Neural cell (in vitro differentiated cells): ENCODE results near the gene GPR35. TPM values are rescaled to one million over a fixed set of nuclear protein-coding genes. Genes with fewer than 3 reads are reported as not detected.

ENCODE experiments used
- H2AFZ ChIP-seq: fragments of 200-600, 300-800 bp; sonication (generic), shearing (Covaris generic); 2 replicates; pipeline ENCODE4 v1.6.0; 2014; ENCODE audit warnings: low read depth, mild to moderate bottlenecking, antibody characterized with exemption, low read length, moderate library complexity
- H3F3A ChIP-seq: fragments of 200-600 bp; shearing (Covaris generic); 2 replicates; pipeline ENCODE4 v1.6.1; 2016; ENCODE audit warnings: mild to moderate bottlenecking, moderate library complexity, mixed read lengths, antibody characterized with exemption, low read length; ENCODE audit not compliant: insufficient read depth, poor library complexity, severe bottlenecking
- H3K27ac ChIP-seq: fragments of 200-600, 300-800 bp; sonication (generic), shearing (Covaris generic); 2 replicates; pipeline ENCODE4 v1.5.1; 2014; ENCODE audit warnings: mild to moderate bottlenecking, low read length, moderate library complexity
- H3K27me3 ChIP-seq: fragments of 300-800, 200-600 bp; sonication (generic), shearing (Covaris generic); 2 replicates; pipeline ENCODE4 v1.6.0; 2014; ENCODE audit warnings: mild to moderate bottlenecking, low read depth, low read length, moderate library complexity; ENCODE audit not compliant: insufficient read depth
- H3K36me3 ChIP-seq: fragments of 300-800, 200-600 bp; sonication (generic), shearing (Covaris generic); 2 replicates; pipeline ENCODE4 v1.5.1; 2014; ENCODE audit warnings: mild to moderate bottlenecking, antibody characterized with exemption, low read length, moderate library complexity; ENCODE audit not compliant: insufficient read depth
- H3K4me2 ChIP-seq: fragments of 300-800, 200-600 bp; sonication (generic), shearing (Covaris generic); 2 replicates; pipeline ENCODE4 v1.6.0; 2014; ENCODE audit warnings: mild to moderate bottlenecking, low read length
- H3K4me3 ChIP-seq: fragments of 300-800, 200-600 bp; sonication (generic), shearing (Covaris generic); 2 replicates; pipeline ENCODE4 v1.5.1; 2014; ENCODE audit warnings: mild to moderate bottlenecking, low read length, moderate library complexity
- H3K79me2 ChIP-seq: fragments of 200-600 bp; shearing (Covaris generic); replicated peaks from 2 replicates; pipeline ENCODE4 v1.6.0; 2014; ENCODE audit warnings: mild to moderate bottlenecking, low read length, moderate library complexity; ENCODE audit not compliant: insufficient read depth
- H3K9ac ChIP-seq: fragments of 300-800, 200-600 bp; sonication (generic), shearing (Covaris generic); 2 replicates; pipeline ENCODE4 v1.6.1; 2016; ENCODE audit warnings: mild to moderate bottlenecking, low read length, mixed read lengths
- H3K9me2 ChIP-seq: fragments of 200-600 bp; shearing (Covaris generic); 2 replicates; pipeline ENCODE4 v1.6.1; 2016; ENCODE audit warnings: mild to moderate bottlenecking, low read length, mixed read lengths; ENCODE audit not compliant: insufficient read depth
- H3K9me3 ChIP-seq: fragments of 200-600, 300-800 bp; sonication (generic), shearing (Covaris generic); 2 replicates; pipeline ENCODE4 v1.6.1; 2016; ENCODE audit warnings: mild to moderate bottlenecking, mixed run types, low read length, moderate library complexity, mixed read lengths
- H4K20me1 ChIP-seq: fragments of 200-600 bp; shearing (Covaris generic); 2 replicates; pipeline ENCODE4 v1.6.1; 2016; ENCODE audit warnings: mild to moderate bottlenecking, mixed run types; ENCODE audit not compliant: insufficient read depth
- CTCF ChIP-seq: fragments of 450-650 bp; IDR thresholded peaks from 2 replicates; pipeline ENCODE4 v1.5.1; 2014; ENCODE audit warnings: antibody characterized with exemption, mild to moderate bottlenecking, moderate library complexity; ENCODE audit not compliant: poor library complexity, severe bottlenecking
- EP300 ChIP-seq: fragments of 450-650 bp; conservative IDR thresholded peaks from 2 replicates; pipeline ENCODE4 v1.6.1; 2014; ENCODE audit warnings: antibody characterized with exemption, mild to moderate bottlenecking, moderate library complexity; ENCODE audit not compliant: poor library complexity, severe bottlenecking
- EZH2 ChIP-seq: fragments of 200-600, 300-800 bp; shearing (Covaris generic), sonication (generic); IDR thresholded peaks from 2 replicates; pipeline ENCODE4 v1.6.1; 2014; ENCODE audit warnings: antibody characterized with exemption, low read length, borderline replicate concordance, mild to moderate bottlenecking; ENCODE audit not compliant: insufficient read depth, poor library complexity, severe bottlenecking
- MXI1 ChIP-seq: fragments of 450-650 bp; conservative IDR thresholded peaks from 2 replicates; pipeline ENCODE4 v1.6.1; 2014; ENCODE audit warnings: antibody characterized with exemption, mild to moderate bottlenecking; ENCODE audit not compliant: poor library complexity, severe bottlenecking
- POLR2AphosphoS5 ChIP-seq: IDR thresholded peaks from 2 replicates; pipeline ENCODE4 v1.6.1; 2012
- RAD21 ChIP-seq: fragments of 450-650 bp; conservative IDR thresholded peaks from 2 replicates; pipeline ENCODE4 v1.6.1; 2014; ENCODE audit warnings: antibody characterized with exemption, mild to moderate bottlenecking, moderate library complexity
- SMC3 ChIP-seq: fragments of 450-650 bp; conservative IDR thresholded peaks from 2 replicates; pipeline ENCODE4 v1.6.1; 2014; ENCODE audit warnings: antibody characterized with exemption, mild to moderate bottlenecking, moderate library complexity; ENCODE audit not compliant: poor library complexity
- TAF1 ChIP-seq: IDR thresholded peaks from 2 replicates; pipeline ENCODE4 v1.6.1; 2012; ENCODE audit warnings: low read depth
- polyA plus RNA-seq: library from polyadenylated mRNA; depleted of rRNA; stranded (reverse); fragments of >200 nt; gene quantifications from 2 replicates; pipeline ENCODE4 v1.2.3, GENCODE V29; 2014
- TF ChIP-seq, protein P1 (sequence below): IDR thresholded peaks from 2 replicates; pipeline ENCODE4 v1.6.1; 2012; ENCODE audit warnings: borderline replicate concordance

GPR35 gene
- polyA plus RNA-seq, 1 donor from 2014 or later: 2.8 TPM

- TF ChIP-seq CTCF: no peak
- no peak for TF ChIP-seq EP300
- no peak for TF ChIP-seq POLR2AphosphoS5
- no peak for TF ChIP-seq MXI1
- no peak for TF ChIP-seq SMC3
- TF ChIP-seq, protein P1, sequence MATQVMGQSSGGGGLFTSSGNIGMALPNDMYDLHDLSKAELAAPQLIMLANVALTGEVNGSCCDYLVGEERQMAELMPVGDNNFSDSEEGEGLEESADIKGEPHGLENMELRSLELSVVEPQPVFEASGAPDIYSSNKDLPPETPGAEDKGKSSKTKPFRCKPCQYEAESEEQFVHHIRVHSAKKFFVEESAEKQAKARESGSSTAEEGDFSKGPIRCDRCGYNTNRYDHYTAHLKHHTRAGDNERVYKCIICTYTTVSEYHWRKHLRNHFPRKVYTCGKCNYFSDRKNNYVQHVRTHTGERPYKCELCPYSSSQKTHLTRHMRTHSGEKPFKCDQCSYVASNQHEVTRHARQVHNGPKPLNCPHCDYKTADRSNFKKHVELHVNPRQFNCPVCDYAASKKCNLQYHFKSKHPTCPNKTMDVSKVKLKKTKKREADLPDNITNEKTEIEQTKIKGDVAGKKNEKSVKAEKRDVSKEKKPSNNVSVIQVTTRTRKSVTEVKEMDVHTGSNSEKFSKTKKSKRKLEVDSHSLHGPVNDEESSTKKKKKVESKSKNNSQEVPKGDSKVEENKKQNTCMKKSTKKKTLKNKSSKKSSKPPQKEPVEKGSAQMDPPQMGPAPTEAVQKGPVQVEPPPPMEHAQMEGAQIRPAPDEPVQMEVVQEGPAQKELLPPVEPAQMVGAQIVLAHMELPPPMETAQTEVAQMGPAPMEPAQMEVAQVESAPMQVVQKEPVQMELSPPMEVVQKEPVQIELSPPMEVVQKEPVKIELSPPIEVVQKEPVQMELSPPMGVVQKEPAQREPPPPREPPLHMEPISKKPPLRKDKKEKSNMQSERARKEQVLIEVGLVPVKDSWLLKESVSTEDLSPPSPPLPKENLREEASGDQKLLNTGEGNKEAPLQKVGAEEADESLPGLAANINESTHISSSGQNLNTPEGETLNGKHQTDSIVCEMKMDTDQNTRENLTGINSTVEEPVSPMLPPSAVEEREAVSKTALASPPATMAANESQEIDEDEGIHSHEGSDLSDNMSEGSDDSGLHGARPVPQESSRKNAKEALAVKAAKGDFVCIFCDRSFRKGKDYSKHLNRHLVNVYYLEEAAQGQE: no peak
- no peak for TF ChIP-seq TAF1
- no peak for TF ChIP-seq EZH2
- TF ChIP-seq RAD21: no peak
- H3K79me2 ChIP-seq: no peaks in the 10 kb centered on the region
Observed at GRCh38 chr2:240648155-240648649, 22.9 kb downstream of the GPR35 start.

GRCh38 chr2:240648650-240649275, 23.5 kb downstream of the GPR35 start:
- TF ChIP-seq POLR2AphosphoS5 (no peak), MXI1 (no peak), SMC3 (no peak), TAF1 (no peak), EP300 (no peak), EZH2 (no peak), RAD21 (no peak), CTCF (no peak)
- TF ChIP-seq, protein P1: no peak
- Histone ChIP-seq H3K4me2 (no peak overlapping the region), H3K9ac (no peak overlapping the region), H2AFZ (no peak overlapping the region), H3K36me3 (no peaks in the 10 kb centered on the region), H3F3A (no peaks in the 10 kb centered on the region), H4K20me1 (no peaks in the 10 kb centered on the region), H3K79me2 (no peaks in the 10 kb centered on the region), H3K27ac (no peak overlapping the region), H3K9me3 (no peaks in the 10 kb centered on the region), H3K9me2 (no peaks in the 10 kb centered on the region), H3K4me3 (no peak overlapping the region), H3K27me3 (no peaks in the 10 kb centered on the region)

More at GRCh38 chr2:240648155-240648649, 22.9 kb downstream of the GPR35 start:
- Histone ChIP-seq H3K36me3 (no peaks in the 10 kb centered on the region), H3K9me2 (no peaks in the 10 kb centered on the region), H2AFZ (no peak overlapping the region), H3K9me3 (no peaks in the 10 kb centered on the region), H3F3A (no peaks in the 10 kb centered on the region), H3K9ac (no peak overlapping the region), H3K4me2 (no peak overlapping the region), H4K20me1 (no peaks in the 10 kb centered on the region), H3K4me3 (no peak overlapping the region), H3K27ac (no peak overlapping the region), H3K27me3 (no peaks in the 10 kb centered on the region)
